Nephron progenitor cell (in vitro differentiated cells): ENCODE results near the gene TDRD9.

Source experiments
- DNase-seq: peaks from one replicate; pipeline ENCODE4 v3.0.0; 2021
- H3K27ac Mint-ChIP-seq: 2 replicates; pipeline ENCODE4 v1.8.0; 2021; ENCODE audit warnings: mild to moderate bottlenecking, moderate library complexity, mixed read lengths
- H3K27me3 Mint-ChIP-seq: 2 replicates; pipeline ENCODE4 v1.8.0; 2021; ENCODE audit warnings: mild to moderate bottlenecking, low read depth, mixed read lengths; ENCODE audit not compliant: poor library complexity
- H3K36me3 Mint-ChIP-seq: 2 replicates; pipeline ENCODE4 v1.8.0; 2021; ENCODE audit warnings: low read depth, mixed read lengths
- H3K4me1 Mint-ChIP-seq: 2 replicates; pipeline ENCODE4 v1.8.0; 2021; ENCODE audit warnings: mixed read lengths
- H3K4me3 Mint-ChIP-seq: 2 replicates; pipeline ENCODE4 v1.8.0; 2021; ENCODE audit warnings: mild to moderate bottlenecking, moderate library complexity, mixed read lengths
- H3K9me3 Mint-ChIP-seq: 2 replicates; pipeline ENCODE4 v1.8.0; 2021; ENCODE audit warnings: mild to moderate bottlenecking, moderate library complexity, mixed read lengths
- CTCF ChIP-seq: fragments of 200-600 bp; sonication (generic); IDR thresholded peaks from 2 replicates; pipeline ENCODE4 v1.5.0; 2021; ENCODE audit warnings: antibody characterized with exemption

Gene TDRD9

GRCh38 chr14:103896578-103896977 lies 31.7 kb upstream of the TDRD9 start:
- H3K36me3 Mint-ChIP-seq: peaks cover 6% of the 10 kb centered on the region
- no peak for TF ChIP-seq CTCF
- H3K4me1 Mint-ChIP-seq: peaks cover 14% of the 10 kb centered on the region
- H3K27me3 Mint-ChIP-seq: peaks cover 5% of the 10 kb centered on the region
- peaks cover 7% of the 10 kb centered on the region for H3K9me3 Mint-ChIP-seq
- H3K4me3 Mint-ChIP-seq: no peak overlapping the region
- no peak overlapping the region for H3K27ac Mint-ChIP-seq
- DNase-seq: no peak

GRCh38 chr14:103897075-103897947 lies 30.9 kb upstream of the TDRD9 start:
- H3K4me1 Mint-ChIP-seq: peaks cover 14% of the 10 kb centered on the region
- H3K27ac Mint-ChIP-seq: no peak overlapping the region
- DNase-seq: no peak
- H3K36me3 Mint-ChIP-seq: peaks cover 6% of the 10 kb centered on the region
- peaks cover 7% of the 10 kb centered on the region for H3K9me3 Mint-ChIP-seq
- TF ChIP-seq CTCF: no peak
- no peak overlapping the region for H3K4me3 Mint-ChIP-seq
- H3K27me3 Mint-ChIP-seq: peaks cover 5% of the 10 kb centered on the region

GRCh38 chr14:103898204-103898603 lies 30.1 kb upstream of the TDRD9 start:
- peaks cover 7% of the 10 kb centered on the region for H3K9me3 Mint-ChIP-seq
- H3K4me3 Mint-ChIP-seq: no peak overlapping the region
- H3K27me3 Mint-ChIP-seq: peaks cover 5% of the 10 kb centered on the region
- no peak for DNase-seq
- TF ChIP-seq CTCF: no peak
- H3K4me1 Mint-ChIP-seq: peaks cover 14% of the 10 kb centered on the region
- no peak overlapping the region for H3K27ac Mint-ChIP-seq
- H3K36me3 Mint-ChIP-seq: peaks cover 6% of the 10 kb centered on the region

DNA sequence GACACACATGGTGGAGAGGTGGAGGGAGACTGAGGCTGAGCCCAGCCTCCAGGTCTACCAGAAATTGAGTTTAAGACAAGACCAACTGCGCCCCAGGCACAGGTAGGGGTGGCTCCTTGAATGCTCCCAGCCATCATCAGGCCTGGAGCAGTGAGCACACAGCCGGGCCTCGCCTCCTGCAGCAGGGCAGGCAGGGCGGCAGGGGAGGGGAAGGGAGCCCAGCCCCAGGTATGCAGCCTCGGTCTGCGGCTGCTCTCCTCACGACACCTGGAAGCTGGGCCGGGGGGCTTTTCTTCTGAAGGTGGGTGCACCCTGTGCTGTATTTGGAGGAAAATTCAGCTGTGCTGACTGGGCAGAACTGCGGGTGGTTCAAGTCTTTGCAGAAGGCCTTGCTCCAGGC lies 29.5 kb upstream of the TDRD9 start:
- peaks cover 7% of the 10 kb centered on the region for H3K9me3 Mint-ChIP-seq
- peaks cover 13% of the 10 kb centered on the region for H3K4me1 Mint-ChIP-seq
- H3K4me3 Mint-ChIP-seq: no peak overlapping the region
- H3K27me3 Mint-ChIP-seq: peaks cover 8% of the 10 kb centered on the region
- H3K27ac Mint-ChIP-seq: no peak overlapping the region
- DNase-seq: no peak
- peaks cover 6% of the 10 kb centered on the region for H3K36me3 Mint-ChIP-seq
- TF ChIP-seq CTCF: no peak

GRCh38 chr14:103899316-103899715 lies 28.9 kb upstream of the TDRD9 start:
- Mint-ChIP-seq H3K4me3 (no peak overlapping the region), H3K36me3 (peaks cover 6% of the 10 kb centered on the region), H3K9me3 (peaks cover 7% of the 10 kb centered on the region), H3K4me1 (peaks cover 10% of the 10 kb centered on the region), H3K27me3 (peaks cover 8% of the 10 kb centered on the region), H3K27ac (no peak overlapping the region)
- TF ChIP-seq CTCF: no peak
- no peak for DNase-seq

DNA sequence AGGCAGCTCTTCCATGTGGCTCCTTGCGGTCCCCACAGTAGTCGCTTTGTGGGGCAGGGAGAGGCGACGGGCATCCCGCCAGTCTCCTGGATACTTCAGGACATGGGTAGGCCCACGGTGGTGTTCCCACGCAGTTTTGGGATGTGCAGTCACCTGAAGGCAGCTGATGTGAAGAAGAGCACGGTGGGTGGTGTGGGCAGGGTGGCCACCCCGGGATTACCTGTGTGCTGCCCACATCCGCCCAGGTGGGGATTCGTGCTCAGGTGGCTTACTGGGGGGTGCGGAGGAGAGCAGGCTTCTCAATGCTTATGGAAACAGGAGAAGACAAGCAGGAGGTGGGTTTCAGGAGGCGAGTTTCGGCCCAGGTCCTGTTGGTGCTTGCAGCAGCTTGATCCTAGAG lies 28.4 kb upstream of the TDRD9 start:
- Mint-ChIP-seq H3K9me3 (peaks cover 7% of the 10 kb centered on the region), H3K4me1 (peaks cover 10% of the 10 kb centered on the region), H3K27me3 (peaks cover 8% of the 10 kb centered on the region), H3K36me3 (peaks cover 6% of the 10 kb centered on the region), H3K4me3 (no peak overlapping the region), H3K27ac (no peak overlapping the region)
- TF ChIP-seq CTCF: no peak
- no peak for DNase-seq
